GM18519 (cell line): ENCODE data around the gene TBC1D3H.
"Not testable (repeated sequence)": the region's sequence is repeated elsewhere in the genome, so short reads cannot be mapped to it uniquely, and the experiment has no call there.

Source experiments
- ATAC-seq: cut with Tn5 transposase; IDR thresholded peaks from one replicate; pipeline ENCODE4 v1.9.1; 2021; ENCODE audit warnings: mild to moderate bottlenecking, moderate library complexity; ENCODE audit not compliant: unreplicated experiment, low FRiP score

TBC1D3H gene

DNA sequence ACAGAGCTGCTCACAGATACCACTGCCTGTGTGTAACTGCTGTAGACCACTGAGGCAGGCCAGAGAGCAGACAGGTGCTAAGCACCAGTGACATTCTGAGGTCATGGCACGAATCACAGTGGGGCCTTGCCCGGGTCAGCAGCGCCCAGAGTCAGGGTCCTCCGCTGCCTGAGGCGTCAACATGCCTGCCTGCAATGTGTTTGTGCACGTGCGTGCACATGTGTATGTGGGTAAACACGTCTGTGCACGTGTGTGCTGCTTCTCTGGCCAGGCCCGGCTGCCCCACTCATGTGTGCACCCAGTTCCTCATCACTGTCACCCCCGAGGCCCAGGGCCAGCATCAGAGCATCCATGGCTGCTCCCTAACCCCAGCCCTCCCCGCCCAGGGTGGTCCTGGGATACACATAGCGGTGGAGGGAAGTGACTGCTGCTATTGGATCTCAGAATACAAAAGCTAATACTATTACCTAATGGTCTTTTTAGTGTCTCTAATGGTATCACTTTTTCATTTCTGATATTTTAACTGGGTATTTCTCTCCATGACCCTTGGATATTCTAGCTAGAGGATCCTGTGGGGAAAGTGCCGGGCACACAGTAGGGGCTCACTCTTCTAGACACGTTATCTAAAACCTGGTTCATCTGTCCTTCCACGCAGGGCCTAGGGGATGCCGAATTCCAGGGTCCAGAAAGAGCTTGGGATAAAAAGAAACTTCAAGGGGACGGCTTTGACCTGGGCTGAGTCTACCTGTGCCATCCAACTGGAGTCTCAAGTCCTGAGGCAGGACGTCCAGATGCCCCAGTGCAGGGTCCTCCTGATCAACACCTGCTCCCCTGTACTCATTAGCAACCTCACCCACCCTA lies at the start of gene TBC1D3H:
Gene TBC1D3H, minus strand, starts transcription at position 51 of the 861 bp plus-strand sequence. CDS start 1,540 bp downstream, outside the sequence.
- ATAC-seq, result not testable (repeated sequence)

- not testable (repeated sequence) for ATAC-seq
Measured at GRCh38 chr17:36428891-36429290, 40.7 kb upstream of the TBC1D3H start.

DNA sequence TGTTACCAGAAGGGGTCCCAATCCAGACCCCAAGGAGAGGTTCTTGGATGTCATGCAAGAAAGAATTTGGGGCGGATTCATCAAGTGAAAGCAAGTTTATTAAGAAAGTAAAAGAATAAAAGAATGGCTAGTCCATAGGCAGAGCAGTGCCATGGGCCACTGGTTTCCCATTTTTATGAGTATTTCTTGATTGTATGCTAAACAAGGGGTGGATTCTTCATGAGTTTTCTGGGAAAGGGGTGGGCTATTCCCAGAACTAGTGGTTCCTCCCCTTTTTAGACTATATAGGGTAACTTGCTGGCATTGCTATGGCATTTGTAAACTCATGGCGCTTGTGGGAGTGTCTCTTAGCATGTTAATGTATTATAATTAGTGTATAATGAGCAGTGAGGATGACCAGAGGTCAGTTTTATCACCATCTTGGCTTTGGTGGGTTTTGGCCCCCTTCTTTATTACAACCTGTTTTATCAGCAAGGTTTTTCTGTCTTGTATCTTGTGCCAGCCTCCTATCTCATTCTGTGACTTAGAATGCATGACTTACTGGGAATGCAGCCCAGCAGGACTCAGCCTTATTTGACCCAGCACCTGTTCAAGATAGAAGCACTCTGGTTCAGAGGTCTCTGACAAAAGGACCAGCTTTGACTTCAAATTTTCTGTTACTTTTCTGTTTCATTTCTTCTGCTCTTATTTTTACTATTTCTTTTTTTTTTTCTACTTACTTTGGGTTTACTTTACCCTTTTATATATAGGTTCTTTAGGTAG lies 27.1 kb upstream of the TBC1D3H start:
- not testable (repeated sequence) for ATAC-seq

DNA sequence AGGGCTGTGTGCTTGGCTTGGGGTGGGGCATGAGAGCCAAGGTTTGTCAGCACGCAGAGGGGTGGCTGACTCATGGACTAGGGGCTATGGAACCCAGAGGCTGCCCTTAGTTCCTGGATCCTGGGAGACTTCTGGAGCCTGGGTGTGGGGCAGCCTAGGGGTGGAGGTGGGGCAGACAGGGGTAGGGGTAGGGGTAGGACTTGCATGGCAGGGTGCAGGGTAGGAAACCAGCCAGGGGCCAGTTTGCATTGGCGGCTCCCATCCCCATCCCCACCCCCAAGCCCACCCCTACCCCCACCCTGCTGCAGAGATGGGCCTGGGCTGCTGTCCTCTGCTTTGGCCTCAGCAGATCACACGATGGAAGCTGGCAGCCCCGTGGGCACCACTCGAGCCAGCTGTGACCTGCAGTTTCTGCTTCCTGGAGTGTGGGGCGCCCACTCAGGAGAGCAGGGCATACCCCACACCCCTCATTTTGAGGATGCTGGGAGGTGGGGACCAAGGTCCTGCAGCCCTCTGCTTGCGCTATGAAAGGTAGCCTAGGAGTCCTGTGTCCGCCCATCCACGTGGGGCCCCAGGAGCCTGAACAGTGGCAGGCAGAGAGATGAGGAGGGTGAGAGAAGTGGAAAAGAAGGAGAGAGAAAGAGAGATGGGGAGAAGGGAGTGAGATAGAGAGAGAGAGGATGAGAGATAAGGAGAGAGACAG lies 2.9 kb upstream of the TBC1D3H start:
- not testable (repeated sequence) for ATAC-seq

DNA sequence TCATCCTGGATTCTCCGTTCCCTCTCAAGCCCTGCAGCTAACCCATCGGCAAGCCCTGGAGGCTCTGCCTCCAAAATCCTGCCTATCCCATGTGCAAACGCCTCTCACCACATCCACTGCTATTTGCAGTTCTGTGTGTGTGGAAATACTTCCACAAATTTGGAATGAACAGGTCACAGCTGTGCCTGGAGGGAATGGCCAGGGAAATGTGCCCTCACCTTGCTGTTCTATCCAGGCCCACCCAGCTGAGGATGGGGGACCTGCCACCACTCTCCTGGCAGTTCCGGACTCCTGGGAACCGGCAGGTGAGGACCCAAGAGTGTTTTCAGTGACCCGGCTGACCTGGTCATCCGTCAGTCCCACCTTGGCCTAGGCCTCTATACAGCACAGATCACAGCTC lies 12.3 kb downstream of the TBC1D3H start:
- ATAC-seq, result not testable (repeated sequence)

GRCh38 chr17:36362496-36362895 lies 25.7 kb downstream of the TBC1D3H start:
- ATAC-seq, result not testable (repeated sequence)
